Keratinocyte (primary cell): Measurements from ENCODE around the gene TNFRSF17. TPM values are rescaled to one million over a fixed set of nuclear protein-coding genes. Genes with fewer than 3 reads are reported as not detected.

ENCODE experiments used
- DNase-seq: peaks from one replicate; pipeline ENCODE4 v3.0.0-alpha.2; 2011; ENCODE audit warnings: low read depth, missing footprints, low spot score
- FAIRE-seq: peaks from 2 replicates; lab custom pipeline; 2011; peaks lifted over from hg19 to GRCh38; lab: Jason Lieb, UNC
- H2AFZ ChIP-seq: 2 replicates; pipeline ENCODE4 v1.6.0; 2012; ENCODE audit warnings: low read length, control low read depth, inconsistent platforms; ENCODE audit not compliant: control insufficient read depth
- H3K27ac ChIP-seq: 2 replicates; pipeline ENCODE4 v1.5.1; 2011; ENCODE audit warnings: low read length; ENCODE audit not compliant: control insufficient read depth, insufficient read depth
- H3K27me3 ChIP-seq: 3 replicates; pipeline ENCODE4 v1.6.0; 2011; ENCODE audit warnings: low read length; ENCODE audit not compliant: control insufficient read depth, insufficient read depth; ENCODE audit errors: extremely low read depth
- H3K36me3 ChIP-seq, 2 experiments: 2 replicates in 1 of 2; 3 replicates in 1 of 2; pipeline ENCODE4 v1.5.1; 2011; ENCODE audit warnings: low read length in 2 of 2, mild to moderate bottlenecking in 1 of 2; ENCODE audit not compliant: control insufficient read depth in 2 of 2, insufficient read depth in 2 of 2; ENCODE audit errors: extremely low read depth in 1 of 2
- H3K4me1 ChIP-seq: 3 replicates; pipeline ENCODE4 v1.5.1; 2011; ENCODE audit warnings: low read length; ENCODE audit not compliant: control insufficient read depth, insufficient read depth; ENCODE audit errors: extremely low read depth
- H3K4me2 ChIP-seq: 3 replicates; pipeline ENCODE4 v1.6.0; 2011; ENCODE audit warnings: low read depth, low read length; ENCODE audit not compliant: control insufficient read depth, insufficient read depth; ENCODE audit errors: extremely low read depth
- H3K4me3 ChIP-seq, 3 experiments: fragments of 200-600 bp in 1 of 3; sonication (generic) in 1 of 3; 2 replicates in 2 of 3; 3 replicates in 1 of 3; pipeline ENCODE4 v1.5.1; 2011 to 2016; ENCODE audit warnings: low read length in 3 of 3, mild to moderate bottlenecking in 3 of 3, control low read depth in 2 of 3, inconsistent platforms in 1 of 3, low read depth in 1 of 3, mixed read lengths in 1 of 3, mixed run types in 1 of 3, moderate library complexity in 1 of 3; ENCODE audit not compliant: control insufficient read depth in 2 of 3, insufficient read depth in 2 of 3; ENCODE audit errors: extremely low read depth in 1 of 3
- H3K79me2 ChIP-seq: 2 replicates; pipeline ENCODE4 v1.6.0; 2012; ENCODE audit warnings: low read length; ENCODE audit not compliant: control insufficient read depth, insufficient read depth
- H3K9ac ChIP-seq: 3 replicates; pipeline ENCODE4 v1.6.0; 2011; ENCODE audit warnings: low read length; ENCODE audit not compliant: control insufficient read depth, insufficient read depth; ENCODE audit errors: extremely low read depth
- H3K9me1 ChIP-seq: 3 replicates; pipeline ENCODE4 v1.6.0; 2011; ENCODE audit warnings: low read length; ENCODE audit not compliant: control insufficient read depth, insufficient read depth; ENCODE audit errors: extremely low read depth
- H3K9me3 ChIP-seq: 2 replicates; pipeline ENCODE4 v1.5.1; 2012; ENCODE audit warnings: low read depth, low read length; ENCODE audit not compliant: control insufficient read depth
- H4K20me1 ChIP-seq: 3 replicates; pipeline ENCODE4 v1.6.0; 2011; ENCODE audit warnings: low read length; ENCODE audit not compliant: control insufficient read depth, insufficient read depth; ENCODE audit errors: extremely low read depth
- CTCF ChIP-seq, 3 experiments: IDR thresholded peaks in 1 of 3; conservative IDR thresholded peaks in 1 of 3; optimal IDR thresholded peaks in 1 of 3; 2 replicates in 2 of 3; 3 replicates in 1 of 3; pipeline versions ENCODE3 to v1.5.1; 2011; ENCODE audit warnings: low read length in 3 of 3, mild to moderate bottlenecking in 3 of 3, moderate library complexity in 2 of 3, control low read depth in 1 of 3, inconsistent platforms in 1 of 3; ENCODE audit not compliant: insufficient read depth in 2 of 3; ENCODE audit errors: extremely low read depth in 1 of 3
- EZH2 ChIP-seq: IDR thresholded peaks from one replicate; pipeline ENCODE4 v1.6.1; 2012; ENCODE audit warnings: inconsistent platforms, mild to moderate bottlenecking, low read length, moderate library complexity
- dilution Hi-C: fragments of 300-500 bp; cut with MboI; formaldehyde crosslinking; loops from one replicate; pipeline ENCODE4 v1.7.0; 2020; ENCODE audit warnings: low sequenced_read_pairs; ENCODE audit not compliant: extremely low pct_ligation_motif_present
- polyA plus RNA-seq, 5 experiments: library from polyadenylated mRNA; depleted of rRNA in 3 of 5; stranded (reverse) in 3 of 5; stranded (forward) in 1 of 5; unstranded in 1 of 5; fragments of >200 nt; gene quantifications; 1 replicate in 1 of 5; 2 replicates in 3 of 5; 3 replicates in 1 of 5; pipeline versions ENCODE4 v1.2.1 to v1.2.3, GENCODE V29; 2011 to 2012; ENCODE audit warnings: missing spikeins in 2 of 5, low read depth in 1 of 5, low replicate concordance in 1 of 5

Gene TNFRSF17
- polyA plus RNA-seq, 1 donor (not counting 4 experiments of a cell fraction or from before 2014, with no cell fraction given), result not detected

GRCh38 chr16:12009462-12009861 is 44.5 kb downstream of the TNFRSF17 start:
- dilution Hi-C loops, result no loop called here
- no peak for TF ChIP-seq EZH2
- no peak for TF ChIP-seq CTCF (optimal IDR thresholded peaks at IDR 0.05 in 1 of 3, IDR thresholded peaks at IDR 0.05 in 1 of 3, conservative IDR thresholded peaks at IDR 0.05 in 1 of 3; ENCODE audit: extremely low read depth in 1 of 3, insufficient read depth in 2 of 3, low read length in 3 of 3)
- Histone ChIP-seq H3K36me3 (peaks cover 0 to 2% of the 10 kb centered on the region in 2 experiments), H3K27ac (no peak overlapping the region), H2AFZ (no peak overlapping the region), H3K9me1 (no peaks in the 10 kb centered on the region), H3K27me3 (no peaks in the 10 kb centered on the region), H3K79me2 (no peaks in the 10 kb centered on the region), H3K9me3 (no peaks in the 10 kb centered on the region), H3K9ac (no peak overlapping the region), H3K4me2 (no peak overlapping the region), H3K4me3 (no peak overlapping the region), H3K4me1 (no peaks in the 10 kb centered on the region), H4K20me1 (no peaks in the 10 kb centered on the region)
- DNase-seq (no peak), FAIRE-seq (no peak)

GRCh38 chr16:12009922-12010321 is 44.9 kb downstream of the TNFRSF17 start:
- FAIRE-seq, result no peak
- TF ChIP-seq CTCF (optimal IDR thresholded peaks at IDR 0.05 in 1 of 3, IDR thresholded peaks at IDR 0.05 in 1 of 3, conservative IDR thresholded peaks at IDR 0.05 in 1 of 3; ENCODE audit: extremely low read depth in 1 of 3, insufficient read depth in 2 of 3, low read length in 3 of 3) (no peak), EZH2 (no peak)

More at GRCh38 chr16:12009922-12010321, 44.9 kb downstream of the TNFRSF17 start:
- Histone ChIP-seq H3K27ac (no peak overlapping the region), H3K9me3 (no peaks in the 10 kb centered on the region), H2AFZ (no peak overlapping the region), H3K4me2 (no peak overlapping the region), H4K20me1 (no peaks in the 10 kb centered on the region), H3K9ac (no peak overlapping the region), H3K79me2 (no peaks in the 10 kb centered on the region), H3K9me1 (no peaks in the 10 kb centered on the region), H3K36me3 (peaks cover 0 to 2% of the 10 kb centered on the region in 2 experiments), H3K4me1 (no peaks in the 10 kb centered on the region), H3K4me3 (no peak overlapping the region), H3K27me3 (no peaks in the 10 kb centered on the region)
- DNase-seq, result no peak
- dilution Hi-C loops, result no loop called here
